ENCODE data around the gene RTN4IP1.
"Not testable (repeated sequence)": the region's sequence is repeated elsewhere in the genome, so short reads cannot be mapped to it uniquely, and the experiment has no call there.

RTN4IP1 gene

GRCh38 chr6:106549521-106549920 is 79.8 kb downstream of the RTN4IP1 start:
- no peak overlapping the region for H3K9ac ChIP-seq (ENCODE audit: low read length)
- no peak overlapping the region for H3K4me3 ChIP-seq (ENCODE audit: low read depth, low read length, poor library complexity, severe bottlenecking)
- no peaks in the 10 kb centered on the region for H3K9me3 ChIP-seq (ENCODE audit: low read length)
- H3K36me3 ChIP-seq (ENCODE audit: insufficient read depth, low read length) = peaks cover 68% of the 10 kb centered on the region
- no peaks in the 10 kb centered on the region for H3K9me2 ChIP-seq (ENCODE audit: low read depth, low read length)
- no peaks in the 10 kb centered on the region for H3K27me3 ChIP-seq (ENCODE audit: insufficient read depth, low read length)
- H3K4me1 ChIP-seq (ENCODE audit: insufficient read depth, low read length, severe bottlenecking) = peaks cover 23% of the 10 kb centered on the region
- no peak overlapping the region for H2AFZ ChIP-seq (ENCODE audit: low read length)
- H3F3A ChIP-seq (ENCODE audit: insufficient read depth, low read length) = no peaks in the 10 kb centered on the region
- no peak overlapping the region for H3K4me2 ChIP-seq (ENCODE audit: low read length)
- H4K20me1 ChIP-seq (ENCODE audit: insufficient read depth, low read length) = no peaks in the 10 kb centered on the region
- no peak for TF ChIP-seq EZH2 (IDR thresholded peaks at IDR 0.05; ENCODE audit: borderline replicate concordance, low read length)
- H3K79me2 ChIP-seq (ENCODE audit: insufficient read depth, low read length) = no peaks in the 10 kb centered on the region
- H3K27ac ChIP-seq (ENCODE audit: low read depth, low read length, poor library complexity, severe bottlenecking) = no peak overlapping the region

GRCh38 chr6:106548926-106549455 is 80.3 kb downstream of the RTN4IP1 start:
- Histone ChIP-seq H3K36me3 (ENCODE audit: insufficient read depth, low read length) (peaks cover 68% of the 10 kb centered on the region), H3K4me1 (ENCODE audit: insufficient read depth, low read length, severe bottlenecking) (peaks cover 23% of the 10 kb centered on the region)
- H3K4me2 ChIP-seq (ENCODE audit: low read length); H3K79me2 ChIP-seq (ENCODE audit: insufficient read depth, low read length); H3K9me3 ChIP-seq (ENCODE audit: low read length); H4K20me1 ChIP-seq (ENCODE audit: insufficient read depth, low read length); H2AFZ ChIP-seq (ENCODE audit: low read length); H3K9ac ChIP-seq (ENCODE audit: low read length); H3K9me2 ChIP-seq (ENCODE audit: low read depth, low read length); H3K27ac ChIP-seq (ENCODE audit: low read depth, low read length, poor library complexity, severe bottlenecking); H3K4me3 ChIP-seq (ENCODE audit: low read depth, low read length, poor library complexity, severe bottlenecking); H3F3A ChIP-seq (ENCODE audit: insufficient read depth, low read length); H3K27me3 ChIP-seq (ENCODE audit: insufficient read depth, low read length): not testable (repeated sequence)

- no peak overlapping the region for H2AFZ ChIP-seq (ENCODE audit: low read length)
- H3K9ac ChIP-seq (ENCODE audit: low read length) = no peak overlapping the region
- peaks cover 23% of the 10 kb centered on the region for H3K4me1 ChIP-seq (ENCODE audit: insufficient read depth, low read length, severe bottlenecking)
- no peaks in the 10 kb centered on the region for H3K9me2 ChIP-seq (ENCODE audit: low read depth, low read length)
- H3K36me3 ChIP-seq (ENCODE audit: insufficient read depth, low read length) = peaks cover 66% of the 10 kb centered on the region
- H3K79me2 ChIP-seq (ENCODE audit: insufficient read depth, low read length) = no peaks in the 10 kb centered on the region
- no peak overlapping the region for H3K4me3 ChIP-seq (ENCODE audit: low read depth, low read length, poor library complexity, severe bottlenecking)
- no peaks in the 10 kb centered on the region for H3K27me3 ChIP-seq (ENCODE audit: insufficient read depth, low read length)
- peak overlapping the region; percentile 26 for H3K27ac ChIP-seq (ENCODE audit: low read depth, low read length, poor library complexity, severe bottlenecking)
- no peak overlapping the region for H3K4me2 ChIP-seq (ENCODE audit: low read length)
- no peak for TF ChIP-seq CTCF (IDR thresholded peaks at IDR 0.05; ENCODE audit: low read length)
- no peaks in the 10 kb centered on the region for H4K20me1 ChIP-seq (ENCODE audit: insufficient read depth, low read length)
- no peaks in the 10 kb centered on the region for H3K9me3 ChIP-seq (ENCODE audit: low read length)
- no peaks in the 10 kb centered on the region for H3F3A ChIP-seq (ENCODE audit: insufficient read depth, low read length)
These were observed 81.5 kb downstream of the RTN4IP1 start for GRCh38 chr6:106547601-106548453.

- no peaks in the 10 kb centered on the region for H3F3A ChIP-seq (ENCODE audit: insufficient read depth, low read length)
- no peak overlapping the region for H3K4me2 ChIP-seq (ENCODE audit: low read length)
- H3K4me3 ChIP-seq (ENCODE audit: low read depth, low read length, poor library complexity, severe bottlenecking) = no peak overlapping the region
- H3K27me3 ChIP-seq (ENCODE audit: insufficient read depth, low read length) = no peaks in the 10 kb centered on the region
- H2AFZ ChIP-seq (ENCODE audit: low read length) = no peak overlapping the region
- H3K9me2 ChIP-seq (ENCODE audit: low read depth, low read length) = no peaks in the 10 kb centered on the region
- peak overlapping the region; percentile 26 for H3K27ac ChIP-seq (ENCODE audit: low read depth, low read length, poor library complexity, severe bottlenecking)
- no peak overlapping the region for H3K9ac ChIP-seq (ENCODE audit: low read length)
- H3K4me1 ChIP-seq (ENCODE audit: insufficient read depth, low read length, severe bottlenecking) = peaks cover 23% of the 10 kb centered on the region
- no peak for TF ChIP-seq EZH2 (IDR thresholded peaks at IDR 0.05; ENCODE audit: borderline replicate concordance, low read length)
- TF ChIP-seq CTCF (IDR thresholded peaks at IDR 0.05; ENCODE audit: low read length) = no peak
- H3K36me3 ChIP-seq (ENCODE audit: insufficient read depth, low read length) = peaks cover 64% of the 10 kb centered on the region
- no peaks in the 10 kb centered on the region for H3K9me3 ChIP-seq (ENCODE audit: low read length)
- H3K79me2 ChIP-seq (ENCODE audit: insufficient read depth, low read length) = no peaks in the 10 kb centered on the region
- H4K20me1 ChIP-seq (ENCODE audit: insufficient read depth, low read length) = no peaks in the 10 kb centered on the region
These were observed 82.4 kb downstream of the RTN4IP1 start for GRCh38 chr6:106546691-106547414.
